Left kidney (tissue), 2 donors: ENCODE measurements around the gene CD63. TPM values are rescaled to one million over a fixed set of nuclear protein-coding genes. Genes with fewer than 3 reads are reported as not detected.
A peak's percentile ranks its signal among the peaks of the same experiment; 100 is the strongest.

Experiments
- DNase-seq: peaks from one replicate; pipeline ENCODE4 v3.0.0-alpha.2; 2013
- polyA plus RNA-seq: library from polyadenylated mRNA; unstranded; fragments of 120-200 nt; gene quantifications from one replicate; pipeline ENCODE4 v1.2.1, GENCODE V29; 2013; ENCODE audit not compliant: insufficient read length

The CD63 gene
- polyA plus RNA-seq, 1 donor: 592 TPM

DNA sequence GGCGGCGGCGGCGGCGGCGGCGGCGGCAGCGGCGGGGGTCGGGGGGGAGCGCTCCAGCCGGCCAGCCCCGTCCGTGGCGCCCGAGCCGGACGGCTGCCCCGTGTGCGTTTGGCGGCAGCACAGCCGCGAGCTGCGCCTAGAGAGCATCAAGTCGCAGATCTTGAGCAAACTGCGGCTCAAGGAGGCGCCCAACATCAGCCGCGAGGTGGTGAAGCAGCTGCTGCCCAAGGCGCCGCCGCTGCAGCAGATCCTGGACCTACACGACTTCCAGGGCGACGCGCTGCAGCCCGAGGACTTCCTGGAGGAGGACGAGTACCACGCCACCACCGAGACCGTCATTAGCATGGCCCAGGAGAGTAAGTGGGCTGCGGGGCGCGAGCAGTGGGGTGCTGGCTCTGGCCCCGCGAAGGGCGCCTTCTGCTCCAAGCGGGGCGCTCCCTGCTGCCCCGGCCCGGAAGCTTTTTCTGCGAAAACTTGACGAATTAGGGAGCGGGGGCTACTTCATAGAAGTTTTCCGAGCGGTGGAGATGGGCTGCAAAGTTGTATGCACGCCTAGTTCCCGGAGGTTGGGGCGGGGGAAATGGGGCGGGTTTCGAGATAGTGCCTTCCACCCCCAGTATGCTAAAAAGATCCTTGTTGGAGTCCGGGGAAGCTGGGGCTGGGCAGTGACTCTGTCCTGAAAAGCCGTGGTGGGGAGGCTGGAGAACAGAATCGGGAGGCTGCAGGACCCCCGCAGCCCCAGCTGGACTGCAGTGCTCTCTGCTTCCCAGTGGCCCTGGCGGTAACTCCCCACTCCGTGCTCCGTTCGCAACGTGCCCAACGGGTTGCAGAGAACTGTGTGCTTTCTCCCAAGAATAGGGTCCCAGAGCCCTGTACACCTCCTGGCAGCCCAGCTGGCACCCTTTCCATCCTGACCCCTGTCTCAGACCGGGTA lies 14.9 kb upstream of the CD63 start:
- peak; percentile 60 for DNase-seq

DNA sequence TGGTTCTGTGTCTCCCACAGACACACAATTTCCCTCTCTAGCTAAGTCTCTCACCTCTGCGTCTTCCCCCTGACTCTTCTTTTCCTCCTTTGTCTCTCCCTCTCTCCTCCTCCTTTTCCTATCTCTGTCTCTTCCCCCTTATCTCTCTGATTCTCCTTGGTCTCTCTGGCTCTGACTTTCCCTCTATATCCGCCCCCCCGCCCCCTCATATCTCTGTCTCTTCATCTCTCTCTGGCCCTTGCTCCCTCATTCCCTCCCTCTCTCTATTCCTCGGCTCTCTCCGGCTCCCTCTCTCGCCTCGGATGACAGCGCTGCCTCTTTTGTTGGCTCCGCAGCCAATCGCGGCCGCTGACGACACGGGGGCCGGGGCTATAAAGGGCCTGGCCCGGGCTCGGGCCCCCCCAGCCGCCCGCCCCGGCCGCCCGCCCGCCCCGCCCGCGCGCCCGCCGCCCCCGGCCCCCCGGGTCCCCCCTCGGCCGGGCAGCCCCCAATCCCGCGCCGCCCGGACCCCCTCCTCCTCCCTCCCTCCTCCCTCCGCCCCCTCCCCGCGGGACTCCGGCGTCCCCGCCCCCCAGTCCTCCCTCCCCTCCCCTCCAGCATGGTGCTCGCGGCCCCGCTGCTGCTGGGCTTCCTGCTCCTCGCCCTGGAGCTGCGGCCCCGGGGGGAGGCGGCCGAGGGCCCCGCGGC lies 14.1 kb upstream of the CD63 start, which contains the start of gene GDF11:
Gene GDF11 (plus strand): TSS at position 404 of the 687 bp plus-strand sequence. CDS start 195 bp downstream, at position 599.
- peak; percentile 83 for DNase-seq

DNA sequence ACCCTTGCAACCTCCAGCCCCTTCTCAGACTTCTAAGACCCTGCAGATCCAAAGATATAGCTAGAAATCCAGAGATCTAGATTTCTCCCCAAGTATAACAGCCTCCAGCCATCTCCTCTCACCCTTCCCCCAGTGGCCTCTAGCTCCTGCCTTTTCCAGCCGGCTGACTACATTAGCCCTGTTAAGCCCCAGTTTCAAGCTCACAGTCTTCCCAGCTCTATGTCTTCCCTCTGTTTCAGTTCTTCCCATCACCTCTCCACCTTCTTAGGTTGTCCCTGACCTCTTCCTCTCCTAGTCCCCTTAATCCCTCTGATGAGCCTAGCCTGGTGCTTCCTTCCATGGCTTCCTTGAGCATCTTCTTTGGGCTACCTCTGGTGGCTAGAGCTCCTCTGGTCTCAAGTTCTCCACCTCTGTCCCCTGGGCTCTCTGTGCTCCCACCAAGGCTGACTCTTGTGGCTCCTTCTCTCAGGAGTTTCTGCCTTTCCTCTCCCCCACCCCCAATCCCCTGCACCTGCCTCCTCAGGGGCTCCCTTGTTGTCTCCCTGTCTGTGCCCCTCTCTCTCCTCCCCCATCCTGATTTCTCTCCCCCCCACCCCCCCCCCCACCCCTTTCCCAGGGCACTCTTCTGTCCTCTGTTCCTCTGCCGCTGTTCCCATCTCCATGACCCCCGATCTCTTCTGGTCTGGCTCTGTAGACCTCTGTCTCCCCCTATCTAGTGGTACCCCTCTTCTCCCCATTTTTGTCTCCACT lies 13.3 kb upstream of the CD63 start:
- DNase-seq: no peak

DNA sequence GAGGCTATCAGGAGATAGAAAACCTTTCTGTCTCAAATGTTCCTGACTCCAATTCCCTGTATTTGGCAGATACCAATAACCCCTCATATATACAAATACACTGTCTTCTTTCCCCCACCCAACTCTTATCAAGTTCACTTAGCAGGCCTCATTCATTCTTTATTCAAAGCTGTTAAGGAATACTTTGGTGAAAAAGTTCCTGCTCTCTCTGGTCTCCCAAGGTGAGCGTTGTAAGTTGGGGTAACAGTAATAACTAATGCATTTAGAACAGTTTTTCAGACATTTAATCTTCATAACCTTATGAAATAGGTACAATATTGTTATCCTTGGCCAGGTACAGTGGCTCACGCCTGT lies 10.2 kb upstream of the CD63 start:
- no peak for DNase-seq

DNA sequence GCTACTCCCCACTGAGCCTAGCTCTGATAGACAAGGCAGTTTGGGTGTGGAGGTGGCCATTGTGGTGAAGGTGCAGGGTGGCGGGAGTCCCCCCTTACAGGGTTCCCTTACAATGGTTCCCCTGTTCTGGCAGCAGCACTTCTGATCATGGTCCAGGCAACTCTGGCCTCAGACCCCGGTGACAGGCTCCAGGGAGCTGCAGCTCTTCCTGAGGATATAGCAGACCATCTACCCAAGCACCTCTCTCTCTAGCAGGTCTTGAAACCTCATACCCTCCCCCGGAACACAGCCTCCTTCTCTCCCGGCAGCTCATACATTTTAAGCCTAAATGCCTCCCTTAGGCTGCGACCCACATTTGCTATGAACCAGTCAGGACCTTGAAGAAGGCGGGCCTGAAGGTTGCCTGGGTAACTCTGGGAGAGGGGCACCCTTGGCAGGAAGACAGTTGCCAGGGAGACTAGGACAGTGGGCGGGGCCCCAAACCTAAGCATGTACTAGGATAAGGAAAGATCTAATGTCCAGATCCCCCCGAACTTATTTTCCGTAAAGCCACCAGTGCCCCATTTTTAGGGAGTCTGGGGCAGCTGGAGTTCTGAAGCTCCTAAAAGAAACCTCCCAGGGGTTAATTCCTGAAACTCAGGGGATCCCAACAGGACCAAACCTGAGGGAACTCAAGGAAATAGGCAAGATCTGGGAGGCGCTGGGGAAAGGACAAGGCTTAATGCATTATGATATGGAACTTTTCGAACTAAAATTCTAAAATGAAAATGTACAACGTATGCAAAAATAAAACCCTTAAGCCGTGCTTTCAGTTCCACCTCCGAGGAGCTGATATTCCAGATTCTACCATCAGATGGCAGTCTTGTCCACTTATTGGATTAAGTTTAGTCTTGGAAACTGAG lies 9.6 kb upstream of the CD63 start:
- peak; percentile 93 for DNase-seq

DNA sequence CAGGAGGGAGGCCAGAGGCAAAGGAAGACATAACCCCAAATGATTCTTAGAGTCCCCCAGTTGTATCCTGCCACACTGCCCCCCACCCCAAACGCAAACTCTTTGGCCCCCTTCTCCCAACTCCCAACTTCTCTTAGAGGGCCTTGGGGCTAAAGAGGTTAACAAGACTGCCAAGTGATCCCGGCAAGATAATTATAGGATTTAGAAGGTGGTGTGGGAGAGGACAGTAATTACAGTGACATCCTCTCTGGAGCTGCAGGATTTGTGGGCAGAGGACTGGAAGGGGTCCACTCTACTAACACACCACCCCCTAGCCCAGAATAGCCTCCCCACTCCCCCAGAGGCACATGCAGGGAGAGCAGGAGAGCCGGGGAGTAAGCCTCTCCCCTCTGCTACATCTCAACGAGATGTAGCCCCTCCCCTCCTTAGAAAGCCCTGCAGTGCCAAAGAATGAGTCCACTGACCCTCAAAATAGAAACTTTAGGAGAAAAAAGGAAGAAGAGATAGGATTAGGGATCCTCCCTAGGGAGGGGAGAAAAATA lies 8.8 kb upstream of the CD63 start:
- DNase-seq: no peak

DNA sequence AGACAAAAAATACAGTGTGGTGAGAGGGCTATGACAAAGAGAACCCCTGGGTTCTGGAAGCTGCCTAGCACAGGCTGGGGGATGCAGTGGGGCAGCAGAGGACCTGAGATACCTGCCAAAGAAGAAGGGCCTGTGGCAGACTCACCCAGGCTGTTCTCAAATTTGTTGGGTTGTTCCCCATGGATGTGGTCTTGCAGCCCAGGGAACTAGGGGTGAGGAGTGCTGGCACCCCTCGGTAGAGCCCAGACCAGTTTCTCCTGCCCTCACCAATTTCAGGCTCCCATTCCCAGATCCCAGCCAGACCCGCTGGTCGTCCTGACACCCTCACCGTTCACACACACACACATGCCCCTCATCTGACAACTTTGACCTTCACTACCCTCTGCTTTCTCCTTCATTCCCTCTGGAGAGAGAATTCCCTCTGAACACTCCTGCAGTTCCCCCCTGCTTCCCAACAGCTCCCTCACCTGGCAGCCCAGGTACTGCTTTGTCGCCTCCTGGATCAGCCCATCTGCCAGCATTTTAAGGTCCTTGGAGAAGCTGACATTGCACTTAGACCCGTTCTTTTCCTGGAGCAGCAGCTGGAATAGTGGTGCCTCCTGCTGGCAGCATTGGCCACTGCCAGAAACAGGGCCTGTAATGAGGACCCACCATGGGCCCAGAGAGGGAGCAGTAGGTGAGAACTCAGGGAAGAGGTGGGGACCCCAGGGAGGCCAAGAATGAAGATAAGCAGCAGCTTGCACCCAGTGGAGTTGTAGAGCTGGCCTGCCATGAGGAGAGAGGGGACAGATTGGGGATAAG lies 8.2 kb upstream of the CD63 start:
- DNase-seq: no peak

DNA sequence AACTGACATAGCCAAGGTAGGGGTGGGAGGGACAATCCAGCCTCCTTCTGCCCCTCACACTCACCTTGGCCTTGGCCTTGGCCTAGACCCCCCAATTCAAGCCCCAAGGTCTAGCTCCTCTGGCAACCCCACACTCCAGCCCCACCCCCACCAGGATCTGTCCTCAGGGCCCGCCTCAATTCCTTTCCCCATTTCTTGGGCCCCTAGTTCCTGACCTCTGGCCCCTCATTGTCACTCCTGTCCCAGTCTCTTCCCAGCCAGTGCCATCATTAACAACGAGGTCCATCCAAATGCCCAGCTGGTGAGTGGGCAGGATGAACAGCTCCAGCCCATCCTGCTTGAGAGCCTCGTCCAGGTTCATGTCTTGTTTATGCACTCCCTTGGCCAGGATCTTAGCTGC lies 7.3 kb upstream of the CD63 start:
- no peak for DNase-seq

DNA sequence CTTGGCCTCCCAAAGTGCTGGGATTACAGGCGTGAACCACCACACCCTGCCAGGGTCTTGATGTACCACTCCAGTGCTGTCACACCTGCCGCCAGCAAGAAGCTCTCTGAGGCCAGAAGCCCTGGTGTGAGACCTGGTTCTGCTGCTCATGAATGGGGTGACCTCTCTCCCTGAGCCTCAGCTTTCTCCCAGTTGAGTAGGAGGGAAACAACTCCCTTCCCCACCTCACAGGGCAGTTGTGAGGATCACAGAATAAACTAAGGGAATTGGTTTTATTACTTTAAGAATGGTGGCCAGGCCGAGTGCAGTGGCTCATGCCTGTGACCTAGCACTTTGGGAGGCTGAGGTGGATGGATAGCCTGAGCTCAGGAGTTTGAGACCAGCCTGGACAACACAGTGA lies 5.8 kb upstream of the CD63 start:
- no peak for DNase-seq

DNA sequence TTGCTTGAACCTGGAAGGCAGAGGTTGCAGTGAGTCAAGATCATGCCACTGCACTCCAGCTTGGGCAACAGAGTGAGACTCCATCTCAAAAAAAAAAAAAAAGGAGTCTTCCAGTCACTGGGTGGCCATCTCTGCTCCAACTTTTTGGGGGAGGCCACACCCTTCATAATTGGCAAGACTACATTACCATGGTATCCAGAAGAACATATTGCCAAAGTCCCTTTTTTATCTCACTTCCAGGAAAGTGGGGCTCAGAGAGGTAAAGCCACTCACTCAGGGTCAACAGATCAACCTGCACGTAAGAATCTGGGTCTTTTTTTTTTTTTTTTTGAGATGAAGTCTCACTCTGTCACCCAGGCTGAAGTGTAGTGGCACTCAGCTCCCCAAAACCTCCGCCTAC lies 5.0 kb upstream of the CD63 start:
- DNase-seq: no peak

DNA sequence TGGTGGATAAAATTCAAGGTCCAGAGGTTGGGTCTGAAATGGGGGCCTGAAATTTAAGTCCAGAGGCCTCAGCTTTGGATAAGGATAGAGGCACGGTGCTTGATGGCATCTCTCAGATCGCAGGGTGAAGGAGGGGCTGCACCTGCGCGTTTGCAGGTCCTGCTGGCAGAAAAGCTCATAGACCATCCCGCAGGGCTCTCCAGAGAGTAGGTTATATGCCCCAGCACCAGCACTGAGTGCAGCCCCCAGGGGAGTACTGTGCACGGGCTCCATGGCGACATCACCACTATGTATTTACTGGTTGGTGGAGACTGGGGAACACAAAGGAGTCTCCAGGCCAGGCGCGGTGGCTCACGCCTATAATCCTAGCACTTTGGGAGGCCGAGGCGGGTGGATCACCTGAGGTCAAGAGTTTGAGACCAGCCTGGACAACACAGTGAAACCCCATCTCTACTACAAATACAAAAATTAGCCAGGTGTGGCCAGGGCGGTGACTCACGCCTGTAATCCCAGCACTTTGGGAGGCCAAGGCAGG lies 4.3 kb upstream of the CD63 start:
- DNase-seq: no peak

DNA sequence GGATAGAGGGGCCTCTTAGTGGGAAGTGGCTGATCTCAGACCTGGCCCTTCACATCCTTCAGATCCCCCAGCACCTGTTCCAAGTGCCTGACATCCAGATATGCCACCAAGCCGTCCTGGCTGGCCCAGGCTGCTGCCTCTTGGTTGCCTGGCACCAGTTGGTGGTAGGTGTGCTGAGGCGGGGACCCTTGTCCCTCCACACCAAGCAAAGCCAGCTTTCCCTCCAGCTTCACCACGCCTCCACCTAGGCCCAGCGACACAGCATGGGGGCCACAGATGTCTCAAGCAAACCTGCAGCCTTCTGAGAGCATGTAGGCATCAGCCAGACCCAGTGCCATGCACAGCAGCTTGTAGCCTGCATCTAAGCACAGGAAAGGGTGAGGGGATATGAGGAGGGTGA lies 3.5 kb upstream of the CD63 start:
- DNase-seq: no peak

DNA sequence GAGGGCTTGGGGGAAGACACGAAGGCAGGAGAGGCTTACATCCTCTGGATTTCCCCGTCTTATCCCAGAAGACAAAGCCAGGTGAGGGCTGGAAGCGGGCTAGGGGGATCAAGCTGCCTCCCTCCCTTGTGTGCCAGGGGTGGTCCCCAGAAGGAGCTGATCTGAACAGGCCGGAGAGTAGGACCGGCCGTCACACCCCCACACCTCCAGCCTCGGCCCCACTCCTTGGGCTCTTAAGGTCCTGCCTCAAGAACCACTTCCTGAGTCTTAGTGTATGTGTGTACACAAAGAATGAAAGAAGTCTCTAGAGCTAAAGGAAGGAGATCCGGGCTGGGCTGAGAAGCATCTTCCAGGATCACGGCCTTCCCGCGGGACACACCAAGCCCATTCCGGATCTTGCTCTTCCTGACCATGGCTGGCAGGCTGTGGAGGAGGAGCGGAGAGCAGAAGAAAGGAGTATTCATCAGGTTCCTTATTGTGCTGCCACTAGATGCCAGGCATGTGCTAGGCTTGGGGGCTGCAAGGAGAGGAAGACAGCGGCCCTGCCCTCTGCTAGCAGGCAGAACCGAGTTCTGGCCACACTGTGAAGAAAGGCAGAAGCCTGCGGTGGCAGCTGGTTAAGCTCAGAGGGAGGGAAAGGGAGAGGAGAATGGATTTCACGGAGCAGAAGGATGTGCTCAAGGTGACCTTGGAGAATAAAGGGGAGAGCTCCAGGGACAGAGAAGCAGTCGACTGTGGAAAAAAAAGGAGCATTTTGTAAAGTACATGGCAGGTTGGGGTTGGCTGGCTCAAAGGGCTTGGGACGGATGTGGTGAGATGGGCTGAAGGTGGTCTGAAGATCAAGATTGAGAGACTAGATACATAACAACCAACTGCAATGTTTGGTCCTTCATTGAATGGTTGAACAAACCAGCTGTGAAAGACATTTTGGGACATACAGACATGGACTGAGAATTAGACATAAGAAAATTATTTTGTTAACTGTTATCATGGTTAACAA lies 1.3 kb upstream of the CD63 start:
- no peak for DNase-seq

DNA sequence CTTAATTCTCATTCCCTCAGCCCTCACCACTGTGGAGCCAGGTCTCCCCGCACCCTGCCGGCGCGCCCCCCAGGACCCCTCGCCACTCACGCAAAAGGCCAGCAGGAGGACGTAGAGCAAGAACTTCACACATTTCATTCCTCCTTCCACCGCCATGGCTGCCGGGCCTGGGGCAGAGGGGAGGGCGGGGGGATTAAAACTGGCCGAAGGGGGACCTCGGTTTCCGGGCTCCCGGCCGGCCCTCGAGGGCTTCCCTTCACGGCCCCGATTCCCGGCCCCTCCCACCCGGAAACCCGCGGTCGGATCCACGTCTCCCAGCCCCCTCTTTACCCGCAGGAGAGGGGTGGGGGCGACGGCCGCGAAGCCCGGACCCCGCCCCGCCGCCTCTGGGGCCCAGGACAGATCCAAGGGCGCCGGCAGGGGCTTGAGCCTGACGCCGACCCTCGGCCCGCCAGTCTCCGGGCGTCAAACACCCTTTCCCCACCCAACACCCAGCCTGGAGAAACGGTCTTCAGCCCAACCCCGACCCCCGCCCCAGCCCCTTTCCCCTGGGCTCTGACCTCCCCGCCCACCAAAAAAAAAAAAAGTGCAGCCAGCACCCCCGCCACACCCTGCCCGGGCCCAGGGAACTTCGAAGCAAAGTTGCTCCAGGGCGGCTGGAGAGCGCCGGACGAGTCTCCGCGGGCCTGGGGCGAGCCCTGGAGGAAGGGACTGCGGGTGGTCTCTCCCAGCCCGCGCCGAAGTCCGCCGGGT lies 447 bp downstream of the CD63 start:
- DNase-seq: no peak

DNA sequence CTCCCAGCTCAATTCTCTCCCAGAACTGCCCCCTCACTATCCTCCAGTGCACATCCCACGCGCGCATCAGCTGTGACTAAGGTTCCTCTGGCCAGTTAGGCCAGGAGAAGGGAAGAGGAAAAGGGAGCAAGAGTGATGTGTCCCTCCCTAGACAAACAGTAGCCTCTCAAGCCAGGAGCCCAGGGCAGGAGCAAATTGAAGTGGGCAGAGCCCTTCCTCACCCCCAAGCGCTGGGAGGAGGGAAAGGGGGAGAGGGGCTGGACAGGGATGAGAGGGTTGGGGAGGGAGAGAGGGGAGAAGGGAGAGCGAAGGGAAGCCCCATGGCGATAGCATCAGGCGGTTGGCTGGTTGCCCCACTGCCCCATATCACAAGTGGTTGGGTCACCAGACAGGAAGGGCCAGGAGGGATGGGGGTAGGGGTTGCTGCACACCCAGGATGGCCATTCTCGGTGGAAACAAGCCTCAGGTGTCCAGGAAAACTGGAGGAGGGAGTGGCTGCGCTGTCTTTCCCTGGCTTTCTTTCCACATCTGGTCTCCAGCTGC lies 1.1 kb downstream of the CD63 start:
- no peak for DNase-seq

DNA sequence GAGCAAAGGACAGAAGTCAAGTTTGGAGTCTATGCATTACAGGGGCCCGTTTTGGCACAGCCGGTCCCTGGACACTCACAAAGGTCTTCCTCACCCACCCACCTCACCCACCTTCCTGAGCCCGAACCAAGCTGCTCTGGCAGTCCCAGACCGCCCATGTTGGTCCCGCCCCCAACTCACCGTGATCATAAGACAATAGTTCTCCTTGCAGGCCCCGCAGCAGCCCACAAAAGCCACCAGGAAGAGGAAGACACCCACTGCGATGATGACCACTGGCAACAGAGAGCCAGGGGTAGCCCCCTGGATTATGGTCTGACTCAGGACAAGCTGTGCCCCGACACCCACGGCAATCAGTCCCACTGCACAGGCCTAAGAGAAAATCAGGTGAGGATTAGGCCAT lies 1.8 kb downstream of the CD63 start:
- no peak for DNase-seq

DNA sequence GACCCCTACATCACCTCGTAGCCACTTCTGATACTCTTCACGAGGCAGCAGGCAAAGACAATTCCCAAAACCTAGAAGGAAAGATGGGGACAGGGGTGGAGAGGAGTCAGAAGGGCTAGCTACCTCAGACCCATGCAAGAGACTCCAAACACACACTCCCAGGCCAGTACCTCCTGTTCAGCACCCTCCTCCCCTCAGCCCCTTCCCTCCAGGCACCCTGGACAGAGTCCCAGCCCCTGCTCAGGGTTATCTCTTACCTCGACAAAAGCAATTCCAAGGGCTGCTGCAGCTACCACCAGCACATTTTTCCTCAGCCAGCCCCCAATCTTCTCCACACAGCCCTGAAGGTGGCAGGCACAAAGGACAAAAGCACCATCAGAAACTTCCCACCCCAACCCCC lies 3.3 kb downstream of the CD63 start:
- no peak for DNase-seq

DNA sequence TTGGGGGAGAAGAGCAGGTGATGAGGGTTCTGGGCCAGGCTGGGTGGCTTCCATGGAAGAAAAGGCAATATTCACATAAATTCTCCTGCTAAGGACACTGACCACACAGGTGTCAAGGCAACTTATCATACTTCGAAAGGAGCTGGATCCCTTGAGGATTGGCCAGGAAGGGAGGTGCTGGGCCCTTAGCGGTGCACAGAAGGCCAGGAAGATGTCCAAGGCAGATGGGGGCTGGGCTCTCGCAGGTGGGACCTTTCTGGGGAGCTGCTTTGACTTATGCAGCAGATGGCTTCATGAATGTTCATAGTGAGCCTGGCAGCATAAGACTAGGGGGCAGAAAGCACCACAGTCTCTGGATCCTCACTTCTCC lies 3.9 kb downstream of the CD63 start:
- DNase-seq: no peak
